GM18517 (cell line): ENCODE measurements around the gene MAB21L1.

Source experiments
- ATAC-seq: cut with Tn5 transposase; IDR thresholded peaks from one replicate; pipeline ENCODE4 v1.9.1; 2021; ENCODE audit warnings: mild to moderate bottlenecking, moderate library complexity; ENCODE audit not compliant: unreplicated experiment

The MAB21L1 gene

DNA sequence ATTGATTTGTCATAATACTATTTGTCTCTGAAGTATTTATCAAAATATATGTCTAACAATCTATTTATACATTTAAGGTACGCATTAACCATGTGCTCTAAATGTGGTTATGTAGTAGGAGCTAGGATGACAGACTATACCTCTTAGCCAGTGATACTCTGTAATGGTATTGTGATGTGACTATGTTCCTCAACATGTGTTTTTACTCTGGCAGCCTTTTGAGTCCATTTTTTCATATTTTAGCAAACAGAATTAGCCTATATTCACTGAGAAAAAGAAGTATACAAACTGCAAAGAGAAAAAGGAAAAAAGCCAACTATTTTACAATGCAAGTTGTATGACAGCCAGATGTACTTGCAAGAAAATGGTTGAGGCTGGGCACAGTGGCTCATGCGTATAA is 26.7 kb downstream of the MAB21L1 start:
- no peak for ATAC-seq

DNA sequence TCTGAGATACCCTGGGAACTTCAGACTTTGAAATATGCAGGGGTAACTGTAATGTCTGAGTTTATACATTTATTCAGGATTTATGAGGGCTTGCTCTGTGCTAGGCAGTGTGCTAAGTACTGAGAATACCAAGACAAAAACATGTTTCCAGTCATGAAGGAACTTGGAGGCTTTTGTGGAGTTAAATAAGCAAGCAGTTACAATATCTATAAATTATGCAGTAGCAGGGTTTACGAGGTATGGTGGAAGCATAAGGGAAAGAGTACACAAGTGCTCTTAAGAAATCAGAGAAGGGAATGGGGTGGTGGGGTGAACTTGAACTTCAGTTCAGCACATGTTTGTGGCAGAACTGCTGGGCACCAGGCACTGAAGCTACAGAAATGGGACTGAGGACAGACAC is 28.0 kb downstream of the MAB21L1 start:
- no peak for ATAC-seq
